Measurements from ENCODE around the gene FERMT2.

GRCh38 chr14:52996493-52996892 lies 45.6 kb upstream of the FERMT2 start:
- TF ChIP-seq CTCF (conservative IDR thresholded peaks at IDR 0.05; ENCODE audit: low read depth in 2 of 2) (no peak), CREB1 (CRISPR knock-in tag; IDR thresholded peaks at IDR 0.05; ENCODE audit: low read depth) (no peak), EZH2phosphoT487 (IDR thresholded peaks at IDR 0.05; ENCODE audit: unreplicated experiment) (no peak), POLR2AphosphoS5 (IDR thresholded peaks at IDR 0.05; ENCODE audit: low read depth) (no peak)

Measured in GM23338 (cell line).